Ectodermal cell (in vitro differentiated cells): ENCODE data around the gene PACS1.

Experiments used
- H3K27ac ChIP-seq: 2 replicates; pipeline ENCODE4 v1.7.0; 2013; ENCODE audit warnings: mild to moderate bottlenecking, low read depth, low read length; ENCODE audit not compliant: insufficient read depth, poor library complexity, severe bottlenecking
- H3K27me3 ChIP-seq: 2 replicates; pipeline ENCODE4 v1.7.0; 2013; ENCODE audit warnings: mild to moderate bottlenecking, low read length; ENCODE audit not compliant: insufficient read depth, control insufficient read depth, poor library complexity, severe bottlenecking
- H3K36me3 ChIP-seq: one replicate; pipeline ENCODE4 v1.7.0; 2013; ENCODE audit warnings: low read length; ENCODE audit not compliant: control insufficient read depth, insufficient read depth
- H3K4me1 ChIP-seq: one replicate; pipeline ENCODE4 v1.7.0; 2013; ENCODE audit warnings: low read length; ENCODE audit not compliant: control insufficient read depth, insufficient read depth
- H3K4me3 ChIP-seq: 2 replicates; pipeline ENCODE4 v1.7.0; 2013; ENCODE audit warnings: low read depth, low read length, control low read depth; ENCODE audit not compliant: insufficient read depth
- H3K9me3 ChIP-seq: 2 replicates; pipeline ENCODE4 v1.7.0; 2013; ENCODE audit warnings: mild to moderate bottlenecking, low read length, moderate library complexity; ENCODE audit not compliant: control insufficient read depth
- whole genome bisulfite sequencing, 2 experiments: methylation state at CpG; one replicate each; pipeline ENCODE4 v1.1.7; 2013; ENCODE audit warnings: missing lambda C conversion rate in 2 of 2; 5-methylcytosine and 5-hydroxymethylcytosine counted together

PACS1 gene

GRCh38 chr11:66183494-66184048, 113.5 kb downstream of the PACS1 start:
- 79 to 86% methylated on average over 3 of the region's 3 CpGs for WGBS, 2 experiments
- no peaks in the 10 kb centered on the region for H3K36me3 ChIP-seq
- H3K4me3 ChIP-seq, result no peak overlapping the region
- H3K27ac ChIP-seq, result peak overlapping the region; percentile 1
- no peaks in the 10 kb centered on the region for H3K9me3 ChIP-seq
- H3K27me3 ChIP-seq, result no peaks in the 10 kb centered on the region
- no peaks in the 10 kb centered on the region for H3K4me1 ChIP-seq

- Histone ChIP-seq H3K4me3 (no peak overlapping the region), H3K27ac (no peak overlapping the region), H3K4me1 (no peaks in the 10 kb centered on the region), H3K27me3 (no peaks in the 10 kb centered on the region), H3K9me3 (no peaks in the 10 kb centered on the region), H3K36me3 (no peaks in the 10 kb centered on the region)
- 86 to 88% methylated on average over 4 of the region's 4 CpGs for WGBS, 2 experiments
Observed at GRCh38 chr11:66184728-66185127, 114.7 kb downstream of the PACS1 start.

GRCh38 chr11:66186470-66186869, 116.4 kb downstream of the PACS1 start:
- no peaks in the 10 kb centered on the region for H3K36me3 ChIP-seq
- no peaks in the 10 kb centered on the region for H3K27me3 ChIP-seq
- 88 to 94% methylated on average over 6 of the region's 6 CpGs for WGBS, 2 experiments
- no peak overlapping the region for H3K27ac ChIP-seq
- no peaks in the 10 kb centered on the region for H3K9me3 ChIP-seq
- no peaks in the 10 kb centered on the region for H3K4me1 ChIP-seq
- no peak overlapping the region for H3K4me3 ChIP-seq

- Histone ChIP-seq H3K27ac (no peak overlapping the region), H3K36me3 (no peaks in the 10 kb centered on the region), H3K27me3 (no peaks in the 10 kb centered on the region), H3K9me3 (no peaks in the 10 kb centered on the region), H3K4me1 (no peaks in the 10 kb centered on the region), H3K4me3 (no peak overlapping the region)
- WGBS, 2 experiments, result 98 to 100% methylated on average over 3 to 4 of the region's 4 CpGs
Observed at GRCh38 chr11:66187453-66187852, 117.4 kb downstream of the PACS1 start.

GRCh38 chr11:66188580-66188979, 118.5 kb downstream of the PACS1 start:
- Histone ChIP-seq H3K27me3 (no peaks in the 10 kb centered on the region), H3K36me3 (no peaks in the 10 kb centered on the region), H3K9me3 (no peaks in the 10 kb centered on the region), H3K27ac (no peak overlapping the region), H3K4me3 (no peak overlapping the region), H3K4me1 (no peaks in the 10 kb centered on the region)
- WGBS, 2 experiments, result 85 to 94% methylated on average over 2 of the region's 3 CpGs

GRCh38 chr11:66189031-66189745, 119.1 kb downstream of the PACS1 start:
- Histone ChIP-seq H3K9me3 (no peaks in the 10 kb centered on the region), H3K36me3 (no peaks in the 10 kb centered on the region), H3K4me3 (no peak overlapping the region), H3K4me1 (no peaks in the 10 kb centered on the region), H3K27me3 (no peaks in the 10 kb centered on the region), H3K27ac (no peak overlapping the region)
- WGBS, 2 experiments, result 96 to 97% methylated on average over 7 to 8 of the region's 8 CpGs

- Histone ChIP-seq H3K4me3 (no peak overlapping the region), H3K4me1 (no peaks in the 10 kb centered on the region), H3K27ac (no peak overlapping the region), H3K27me3 (no peaks in the 10 kb centered on the region), H3K9me3 (no peaks in the 10 kb centered on the region), H3K36me3 (no peaks in the 10 kb centered on the region)
- WGBS, 2 experiments, result 92 to 96% methylated on average over 6 of the region's 6 CpGs
Observed at GRCh38 chr11:66190786-66191185, 120.7 kb downstream of the PACS1 start.

GRCh38 chr11:66192181-66192863, 122.2 kb downstream of the PACS1 start:
- WGBS, 2 experiments, result 84 to 89% methylated on average over 11 of the region's 11 CpGs
- no peak overlapping the region for H3K4me3 ChIP-seq
- H3K36me3 ChIP-seq, result no peaks in the 10 kb centered on the region
- H3K27ac ChIP-seq, result no peak overlapping the region
- no peaks in the 10 kb centered on the region for H3K4me1 ChIP-seq
- H3K9me3 ChIP-seq, result no peaks in the 10 kb centered on the region
- H3K27me3 ChIP-seq, result no peaks in the 10 kb centered on the region

- Histone ChIP-seq H3K27me3 (no peaks in the 10 kb centered on the region), H3K36me3 (no peaks in the 10 kb centered on the region), H3K27ac (no peak overlapping the region), H3K9me3 (no peaks in the 10 kb centered on the region), H3K4me3 (no peak overlapping the region), H3K4me1 (no peaks in the 10 kb centered on the region)
- 83 to 100% methylated on average over 1 of the region's 1 CpG for WGBS, 2 experiments
Observed at GRCh38 chr11:66194391-66194790, 124.3 kb downstream of the PACS1 start.

GRCh38 chr11:66195867-66196266, 125.8 kb downstream of the PACS1 start:
- Histone ChIP-seq H3K9me3 (no peaks in the 10 kb centered on the region), H3K27me3 (no peaks in the 10 kb centered on the region), H3K4me1 (no peaks in the 10 kb centered on the region), H3K27ac (no peak overlapping the region), H3K4me3 (no peak overlapping the region), H3K36me3 (no peaks in the 10 kb centered on the region)
- WGBS, 2 experiments, result 82 to 88% methylated on average over 2 of the region's 2 CpGs
